SK-N-SH (cell line): ENCODE data around the gene MTUS2.

Source experiments
- CHD2 ChIP-seq: fragments of 150-350 bp; IDR thresholded peaks from 2 replicates; pipeline ENCODE4 v1.6.1; 2018; ENCODE audit warnings: low read length; ENCODE audit not compliant: partially characterized antibody
- EP300 ChIP-seq, 2 experiments: IDR thresholded peaks; 2 replicates each; pipeline versions ENCODE4 v1.4.0 to v1.6.1; 2012; ENCODE audit warnings: borderline replicate concordance in 1 of 2, low read depth in 1 of 2, low read length in 1 of 2
- GABPA ChIP-seq: IDR thresholded peaks from 2 replicates; pipeline ENCODE4 v1.4.0; 2012; ENCODE audit warnings: low read depth, mild to moderate bottlenecking
- NRF1 ChIP-seq: IDR thresholded peaks from 2 replicates; pipeline ENCODE4 v1.6.1; 2012; ENCODE audit warnings: low read depth, mild to moderate bottlenecking, low read length
- POLR2AphosphoS5 ChIP-seq: IDR thresholded peaks from 2 replicates; pipeline ENCODE4 v1.6.1; 2012; ENCODE audit warnings: low read depth, low read length
- RAD21 ChIP-seq: IDR thresholded peaks from 2 replicates; pipeline ENCODE4 v1.6.1; 2012; ENCODE audit warnings: mild to moderate bottlenecking, low read length
- TF ChIP-seq, protein P1 (sequence below): fragments of 200-600 bp; sonication (generic); IDR thresholded peaks from 2 replicates; pipeline ENCODE4 v1.6.1; 2017; ENCODE audit warnings: antibody characterized with exemption, mild to moderate bottlenecking, moderate library complexity
- TF ChIP-seq, protein P2 (sequence below): IDR thresholded peaks from 2 replicates; pipeline ENCODE4 v1.4.0; 2012; ENCODE audit warnings: low read depth, borderline replicate concordance
- TF ChIP-seq, protein P3 (sequence below): IDR thresholded peaks from 2 replicates; pipeline ENCODE4 v1.4.0; 2012; ENCODE audit warnings: low read depth
- TF ChIP-seq, protein P4 (sequence below): fragments of 150-350 bp; IDR thresholded peaks from 2 replicates; pipeline ENCODE4 v1.6.1; 2017; ENCODE audit warnings: antibody characterized with exemption, low read length, low read depth, borderline replicate concordance
- TF ChIP-seq, protein P5 (sequence below): IDR thresholded peaks from 2 replicates; pipeline ENCODE4 v1.4.0; 2012; ENCODE audit warnings: low read depth, borderline replicate concordance

DNA sequence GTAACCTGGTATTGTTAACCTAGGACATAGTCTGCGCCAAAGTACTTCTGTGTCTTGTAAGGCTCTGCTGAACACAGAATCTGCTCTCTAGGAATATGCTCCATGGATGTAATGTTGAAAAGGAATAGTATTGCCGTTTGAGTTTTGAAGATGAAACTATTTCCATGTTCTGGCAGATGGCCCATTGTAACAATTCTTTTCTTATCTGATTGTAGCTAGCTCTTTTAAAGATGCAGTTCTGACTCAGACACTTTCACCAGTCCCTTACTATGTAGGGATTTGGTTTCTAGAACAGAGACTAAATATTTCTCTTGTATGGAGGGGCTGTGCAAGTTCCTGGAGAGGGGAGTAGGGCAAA is 185.6 kb downstream of the MTUS2 start:
- TF ChIP-seq, protein P1, sequence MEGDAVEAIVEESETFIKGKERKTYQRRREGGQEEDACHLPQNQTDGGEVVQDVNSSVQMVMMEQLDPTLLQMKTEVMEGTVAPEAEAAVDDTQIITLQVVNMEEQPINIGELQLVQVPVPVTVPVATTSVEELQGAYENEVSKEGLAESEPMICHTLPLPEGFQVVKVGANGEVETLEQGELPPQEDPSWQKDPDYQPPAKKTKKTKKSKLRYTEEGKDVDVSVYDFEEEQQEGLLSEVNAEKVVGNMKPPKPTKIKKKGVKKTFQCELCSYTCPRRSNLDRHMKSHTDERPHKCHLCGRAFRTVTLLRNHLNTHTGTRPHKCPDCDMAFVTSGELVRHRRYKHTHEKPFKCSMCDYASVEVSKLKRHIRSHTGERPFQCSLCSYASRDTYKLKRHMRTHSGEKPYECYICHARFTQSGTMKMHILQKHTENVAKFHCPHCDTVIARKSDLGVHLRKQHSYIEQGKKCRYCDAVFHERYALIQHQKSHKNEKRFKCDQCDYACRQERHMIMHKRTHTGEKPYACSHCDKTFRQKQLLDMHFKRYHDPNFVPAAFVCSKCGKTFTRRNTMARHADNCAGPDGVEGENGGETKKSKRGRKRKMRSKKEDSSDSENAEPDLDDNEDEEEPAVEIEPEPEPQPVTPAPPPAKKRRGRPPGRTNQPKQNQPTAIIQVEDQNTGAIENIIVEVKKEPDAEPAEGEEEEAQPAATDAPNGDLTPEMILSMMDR: no peak
- TF ChIP-seq, protein P2, sequence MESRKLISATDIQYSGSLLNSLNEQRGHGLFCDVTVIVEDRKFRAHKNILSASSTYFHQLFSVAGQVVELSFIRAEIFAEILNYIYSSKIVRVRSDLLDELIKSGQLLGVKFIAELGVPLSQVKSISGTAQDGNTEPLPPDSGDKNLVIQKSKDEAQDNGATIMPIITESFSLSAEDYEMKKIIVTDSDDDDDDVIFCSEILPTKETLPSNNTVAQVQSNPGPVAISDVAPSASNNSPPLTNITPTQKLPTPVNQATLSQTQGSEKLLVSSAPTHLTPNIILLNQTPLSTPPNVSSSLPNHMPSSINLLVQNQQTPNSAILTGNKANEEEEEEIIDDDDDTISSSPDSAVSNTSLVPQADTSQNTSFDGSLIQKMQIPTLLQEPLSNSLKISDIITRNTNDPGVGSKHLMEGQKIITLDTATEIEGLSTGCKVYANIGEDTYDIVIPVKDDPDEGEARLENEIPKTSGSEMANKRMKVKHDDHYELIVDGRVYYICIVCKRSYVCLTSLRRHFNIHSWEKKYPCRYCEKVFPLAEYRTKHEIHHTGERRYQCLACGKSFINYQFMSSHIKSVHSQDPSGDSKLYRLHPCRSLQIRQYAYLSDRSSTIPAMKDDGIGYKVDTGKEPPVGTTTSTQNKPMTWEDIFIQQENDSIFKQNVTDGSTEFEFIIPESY: no peak
- TF ChIP-seq, protein P3, sequence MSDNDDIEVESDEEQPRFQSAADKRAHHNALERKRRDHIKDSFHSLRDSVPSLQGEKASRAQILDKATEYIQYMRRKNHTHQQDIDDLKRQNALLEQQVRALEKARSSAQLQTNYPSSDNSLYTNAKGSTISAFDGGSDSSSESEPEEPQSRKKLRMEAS: no peak
- TF ChIP-seq POLR2AphosphoS5 (no peak), NRF1 (no peak), GABPA (no peak), RAD21 (no peak), EP300 (IDR thresholded peaks at IDR 0.05; ENCODE audit: borderline replicate concordance in 1 of 2, low read depth in 1 of 2, low read length in 1 of 2) (no peak), CHD2 (no peak)
- TF ChIP-seq, protein P4, sequence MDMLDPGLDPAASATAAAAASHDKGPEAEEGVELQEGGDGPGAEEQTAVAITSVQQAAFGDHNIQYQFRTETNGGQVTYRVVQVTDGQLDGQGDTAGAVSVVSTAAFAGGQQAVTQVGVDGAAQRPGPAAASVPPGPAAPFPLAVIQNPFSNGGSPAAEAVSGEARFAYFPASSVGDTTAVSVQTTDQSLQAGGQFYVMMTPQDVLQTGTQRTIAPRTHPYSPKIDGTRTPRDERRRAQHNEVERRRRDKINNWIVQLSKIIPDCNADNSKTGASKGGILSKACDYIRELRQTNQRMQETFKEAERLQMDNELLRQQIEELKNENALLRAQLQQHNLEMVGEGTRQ: no peak
- TF ChIP-seq, protein P5, sequence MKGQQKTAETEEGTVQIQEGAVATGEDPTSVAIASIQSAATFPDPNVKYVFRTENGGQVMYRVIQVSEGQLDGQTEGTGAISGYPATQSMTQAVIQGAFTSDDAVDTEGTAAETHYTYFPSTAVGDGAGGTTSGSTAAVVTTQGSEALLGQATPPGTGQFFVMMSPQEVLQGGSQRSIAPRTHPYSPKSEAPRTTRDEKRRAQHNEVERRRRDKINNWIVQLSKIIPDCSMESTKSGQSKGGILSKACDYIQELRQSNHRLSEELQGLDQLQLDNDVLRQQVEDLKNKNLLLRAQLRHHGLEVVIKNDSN: no peak
